ENCODE data around the gene TLE1. TPM values are rescaled to one million over a fixed set of nuclear protein-coding genes. Genes with fewer than 3 reads are reported as not detected.

TLE1 gene
- total and polyA plus RNA-seq, 9 of the 15 experiments (the other 6 are each of a cell fraction or from before 2014, with no cell fraction given), result 0.11 TPM; not detected in 8

- Histone ChIP-seq H3K9me1 (ENCODE audit: control insufficient read depth, insufficient read depth, low read length) (no peaks in the 10 kb centered on the region), H3K4me3 (no peak overlapping the region), H2AFZ (ENCODE audit: low read depth, low read length) (no peak overlapping the region), H3K9ac (ENCODE audit: insufficient read depth in 1 of 2, low read depth in 2 of 2, low read length in 2 of 2) (no peak overlapping the region), H3K36me3 (ENCODE audit: control insufficient read depth, insufficient read depth, low read length) (no peaks in the 10 kb centered on the region), H3K9me3 (replicated peaks; ENCODE audit: control insufficient read depth, insufficient read depth, low read depth, low read length) (no peaks in the 10 kb centered on the region), H3K4me1 (replicated peaks in 1 of 2; ENCODE audit: control insufficient read depth in 2 of 2, insufficient read depth in 2 of 2, low read length in 2 of 2) (no peaks in the 10 kb centered on the region), H3K4me2 (ENCODE audit: insufficient read depth, low read length) (no peak overlapping the region), H3K79me2 (ENCODE audit: control insufficient read depth, insufficient read depth, low read length) (no peaks in the 10 kb centered on the region), H4K20me1 (replicated peaks; ENCODE audit: control insufficient read depth, insufficient read depth, low read length) (no peaks in the 10 kb centered on the region), H3K27me3 (ENCODE audit: control insufficient read depth in 2 of 2, insufficient read depth in 2 of 2, low read length in 2 of 2) (no peaks in the 10 kb centered on the region), H3K27ac (ENCODE audit: extremely low read depth, low read depth, low read length) (no peak overlapping the region)
- ChIA-PET POLR2A (no interaction called here), CTCF (ENCODE audit: low intra/inter-chr PET ratio) (no interaction called here)
- WGBS (ENCODE audit: insufficient coverage, low coverage, missing lambda C conversion rate), result 13% methylated on average over 2 of the region's 4 CpGs
- ATAC-seq (no peak), DNase-seq (ENCODE audit: extremely low read depth in 1 of 4, low spot score in 3 of 4) (no peak), FAIRE-seq (no peak)
- TF ChIP-seq ZFX (CRISPR knock-in tag; IDR thresholded peaks at IDR 0.05) (no peak), MBD2 (IDR thresholded peaks at IDR 0.05; ENCODE audit: borderline replicate concordance, low read depth) (no peak), ARID3A (IDR thresholded peaks at IDR 0.05; ENCODE audit: borderline replicate concordance, low read depth, low read length) (no peak), ETS1 (conservative IDR thresholded peaks at IDR 0.05; ENCODE audit: control insufficient read depth, low read depth, low read length) (no peak), ZNF140 (CRISPR knock-in tag; IDR thresholded peaks at IDR 0.05) (no peak)
- no TSS peak for BruUV-seq (replicated peaks)
- in situ Hi-C loops (cut with MboI) (no loop called here), intact Hi-C loops (cut with micrococcal nuclease) (no loop called here)
These were observed 23.2 kb downstream of the TLE1 start for GRCh38 chr9:81666123-81666522.
